Heart left ventricle (tissue), 13 donors: ENCODE data around the gene RFXANK.

ENCODE experiments used
- CTCF ChIP-seq, 12 donors: fragments of 200-600 bp; sonication (generic) in 4 of 12; IDR thresholded peaks; one replicate each; pipeline versions ENCODE4 v1.5.0 to v1.8.0; 2018 to 2022; ENCODE audit warnings: antibody characterized with exemption in 12 of 12, mild to moderate bottlenecking in 5 of 12
- POLR2A ChIP-seq, 2 donors: fragments of 450-650 bp; IDR thresholded peaks; one replicate each; pipeline ENCODE4 v1.6.1; 2017; ENCODE audit warnings: antibody characterized with exemption in 2 of 2, mild to moderate bottlenecking in 2 of 2, moderate library complexity in 2 of 2
- donor health status: ischemic (EF 13 %, LVEDD 7.1; RV severe dilation, severe dysfunction).
- donor health status: DM: no; HTN: yes; CAD: no.
- donor health status: DM: no; HTN: no; CAD: no.
- donor health status: ischemic (EF 25% LVEDD 6.9; RV normal size, moderate dysfunction).
- donor health status: ischemic (EF 25% LVEDD 5.7; RV mildly dilated, moderate dysfunction).
- donor health status: ischemic (EF 35%, LVEDD 5.7; RV mildly dilated, moderate dysfunction).
- donor health status: nonischemic (EF 11% LVEDD 7.7; RV severe dilation, severe dysfunction).
- donor health status: DM: yes; HTN: yes; CAD: no.
- donor health status: PGD.
- donor health status: ischemic (EF 29% LVEDD 5.4; RV normal size, mild dysfunction).
- donor health status: nonischemic (EF 23%, LVEDD 6.1; RV moderate dilation, normal function).

- TF ChIP-seq CTCF (IDR thresholded peaks at IDR 0.05) (no peak), POLR2A (IDR thresholded peaks at IDR 0.05) (no peak)
These were observed 25.0 kb downstream of the RFXANK start for GRCh38 chr19:19217099-19217498.
